Erythroblast (primary cell): ENCODE measurements around the gene RTL5.

Experiments used
- GATA1 ChIP-seq: IDR thresholded peaks from 2 replicates; pipeline ENCODE4 v1.6.1; 2011; ENCODE audit warnings: low read depth, mild to moderate bottlenecking, control low read depth, low read length, moderate library complexity
- POLR2A ChIP-seq: IDR thresholded peaks from 2 replicates; pipeline ENCODE4 v1.6.1; 2011; ENCODE audit warnings: mild to moderate bottlenecking, low read length

DNA sequence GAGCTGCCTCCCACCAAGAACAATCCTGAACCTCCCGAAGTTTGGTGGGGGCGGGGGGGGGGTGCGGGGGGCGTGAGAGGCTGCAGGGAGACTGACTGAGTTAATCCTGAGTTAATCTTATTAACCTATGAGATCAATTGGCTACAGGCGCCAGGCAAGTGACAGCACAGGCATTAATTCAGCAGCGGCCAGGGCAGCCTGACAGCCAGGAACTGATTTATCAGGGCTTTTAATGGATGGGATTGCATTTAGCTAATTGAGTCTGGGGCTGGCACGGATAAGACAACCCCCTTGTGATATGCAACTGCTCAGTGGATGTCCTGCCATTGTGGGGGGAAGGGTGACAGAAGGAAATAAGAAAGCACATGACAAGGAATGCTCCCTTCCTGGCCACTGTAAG is 16.3 kb downstream of the RTL5 start:
- TF ChIP-seq POLR2A (no peak), GATA1 (no peak)
